HepG2 (cell line): ENCODE results near the gene ESPN. TPM values are rescaled to one million over a fixed set of nuclear protein-coding genes. Genes with fewer than 3 reads are reported as not detected.

Experiments
- CBX2 ChIP-seq, 2 experiments: fragments of 200-600 bp in 1 of 2; sonication (generic); formaldehyde crosslinking in 1 of 2; IDR thresholded peaks; 2 replicates each; pipeline versions ENCODE4 v1.7.0 to v1.8.1; 2018 to 2022; ENCODE audit warnings: low read depth in 2 of 2, low read length in 1 of 2, mild to moderate bottlenecking in 1 of 2, missing genetic modification reagents in 1 of 2
- DMAP1 ChIP-seq: IDR thresholded peaks from 2 replicates; pipeline ENCODE4 v1.6.1; 2016
- GTF2F1 ChIP-seq: fragments of 150-350 bp; IDR thresholded peaks from 2 replicates; pipeline ENCODE4 v1.6.1; 2014; ENCODE audit warnings: low read length
- HNRNPH1 ChIP-seq: fragments of 200-400 bp; formaldehyde crosslinking; optimal IDR thresholded peaks from 2 replicates; pipeline ENCODE3; 2017; ENCODE audit warnings: mild to moderate bottlenecking, low read depth, low read length
- MTF2 ChIP-seq: sonication (generic); formaldehyde crosslinking; IDR thresholded peaks from 2 replicates; pipeline ENCODE4 v1.5.0; 2020; ENCODE audit warnings: missing genetic modification reagents, borderline replicate concordance
- PRMT3 ChIP-seq: sonication (generic); formaldehyde crosslinking; IDR thresholded peaks from 2 replicates; pipeline ENCODE4 v1.8.1; 2022; ENCODE audit warnings: low read depth, mild to moderate bottlenecking, moderate library complexity, missing genetic modification reagents, borderline replicate concordance
- ZFX ChIP-seq: sonication (generic); formaldehyde crosslinking; IDR thresholded peaks from 2 replicates; pipeline ENCODE4 v1.4.0; 2020; ENCODE audit warnings: mild to moderate bottlenecking, low read depth, missing genetic modification reagents, moderate library complexity
- ZNF382 ChIP-seq: sonication (generic); formaldehyde crosslinking; IDR thresholded peaks from 2 replicates; pipeline ENCODE4 v1.5.0; 2020; ENCODE audit warnings: missing genetic modification reagents, mild to moderate bottlenecking, borderline replicate concordance
- ZNF432 ChIP-seq: sonication (generic); formaldehyde crosslinking; IDR thresholded peaks from 2 replicates; pipeline ENCODE4 v1.5.0; 2020; ENCODE audit warnings: missing genetic modification reagents, mild to moderate bottlenecking, borderline replicate concordance
- ZNF552 ChIP-seq: sonication (generic); formaldehyde crosslinking; IDR thresholded peaks from 2 replicates; pipeline ENCODE4 v1.9.0; 2022; ENCODE audit warnings: missing genetic modification reagents, mild to moderate bottlenecking, borderline replicate concordance
- ZNF563 ChIP-seq: sonication (generic); formaldehyde crosslinking; IDR thresholded peaks from 2 replicates; pipeline ENCODE4 v1.8.0; 2022; ENCODE audit warnings: mild to moderate bottlenecking, moderate library complexity, missing genetic modification reagents
- ZNF564 ChIP-seq: sonication (generic); formaldehyde crosslinking; IDR thresholded peaks from 2 replicates; pipeline ENCODE4 v1.8.1; 2023; ENCODE audit warnings: mild to moderate bottlenecking, missing genetic modification reagents
- ZSCAN22 ChIP-seq: sonication (generic); formaldehyde crosslinking; IDR thresholded peaks from 2 replicates; pipeline ENCODE4 v1.4.0; 2020; ENCODE audit warnings: mild to moderate bottlenecking, missing genetic modification reagents
- polyA plus RNA-seq, 8 experiments: library from polyadenylated mRNA; depleted of rRNA in 3 of 8; stranded (reverse) in 7 of 8; unstranded in 1 of 8; fragments of >200 nt; fragmentation: Illumina TruSeq in 4 of 8; extraction: Trizol in 4 of 8; gene quantifications; 2 replicates each; pipeline versions ENCODE4 v1.2.1 to v1.2.3, GENCODE V29; 2011 to 2016; ENCODE audit warnings: low read depth in 4 of 8, missing spikeins in 1 of 8, mixed read lengths in 1 of 8; ENCODE audit not compliant: insufficient read depth in 1 of 8
- total RNA-seq, 5 experiments: library from RNA; depleted of rRNA; stranded (reverse); fragments of >200 nt; fragmentation: Illumina TruSeq; extraction: Trizol; gene quantifications; 2 replicates each; pipeline ENCODE4 v1.2.3, GENCODE V29; 2016; ENCODE audit warnings: low read depth in 1 of 5
- TF ChIP-seq, protein P1 (sequence below): sonication (generic); formaldehyde crosslinking; IDR thresholded peaks from 2 replicates; pipeline ENCODE4 v1.5.0; 2020; ENCODE audit warnings: missing genetic modification reagents, mild to moderate bottlenecking, borderline replicate concordance
- TF ChIP-seq, protein P2 (sequence below): sonication (generic); formaldehyde crosslinking; IDR thresholded peaks from 2 replicates; pipeline ENCODE4 v1.4.0; 2020; ENCODE audit warnings: missing genetic modification reagents
- TF ChIP-seq, protein P3 (sequence below): sonication (generic); formaldehyde crosslinking; IDR thresholded peaks from 2 replicates; pipeline ENCODE4 v1.4.0; 2020; ENCODE audit warnings: missing genetic modification reagents, mild to moderate bottlenecking, borderline replicate concordance
- TF ChIP-seq, protein P4 (sequence below): IDR thresholded peaks from 2 replicates; pipeline ENCODE4 v1.6.1; 2016; ENCODE audit warnings: control low read depth

The ESPN gene
- total and polyA plus RNA-seq, 2 of the 13 experiments (the other 11 are each of a cell fraction or from before 2014, with no cell fraction given), result 48.6 to 54.2 TPM

DNA sequence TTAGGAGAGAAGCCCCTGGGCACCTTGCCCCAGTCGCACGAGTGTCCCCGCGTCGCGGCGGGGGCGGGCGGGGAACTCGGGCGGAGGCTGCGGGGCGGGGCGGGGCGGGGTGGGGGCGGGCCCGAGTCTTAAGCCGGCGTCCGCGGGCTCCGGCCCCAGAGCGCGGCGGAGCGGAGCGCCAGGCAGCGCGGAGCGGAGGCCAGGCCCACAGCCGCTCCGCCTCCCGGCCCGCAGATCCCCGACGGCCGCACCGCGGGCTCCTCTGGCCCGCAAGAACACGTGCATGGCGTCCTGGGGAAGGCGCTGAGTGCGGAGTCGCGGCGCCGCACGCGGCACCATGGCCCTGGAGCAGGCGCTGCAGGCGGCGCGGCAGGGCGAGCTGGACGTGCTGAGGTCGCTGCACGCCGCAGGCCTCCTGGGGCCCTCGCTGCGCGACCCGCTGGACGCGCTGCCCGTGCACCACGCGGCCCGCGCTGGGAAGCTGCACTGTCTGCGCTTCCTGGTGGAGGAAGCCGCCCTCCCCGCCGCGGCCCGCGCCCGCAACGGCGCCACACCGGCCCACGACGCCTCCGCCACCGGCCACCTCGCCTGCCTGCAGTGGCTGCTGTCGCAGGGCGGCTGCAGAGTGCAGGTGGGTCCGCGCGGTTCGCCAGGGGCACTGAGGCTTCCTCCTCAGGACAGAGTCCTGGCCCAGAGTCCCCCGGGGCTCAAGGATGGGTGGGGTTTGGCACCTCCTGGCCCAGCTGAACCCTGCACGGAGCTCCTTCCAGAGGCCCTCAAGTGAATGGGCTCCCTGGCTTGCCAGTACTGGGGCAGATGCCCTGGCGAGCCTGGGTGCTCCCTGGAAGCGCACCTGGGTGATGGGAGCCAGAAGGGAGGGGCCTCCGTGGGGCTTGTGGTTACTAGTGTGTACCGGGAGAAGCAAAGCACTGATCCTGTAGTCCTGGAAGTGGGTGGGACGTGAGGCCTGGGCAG lies at the start of gene ESPN (continued):
- TF ChIP-seq ZSCAN22 (CRISPR knock-in tag), result no peak
- TF ChIP-seq, protein P1, sequence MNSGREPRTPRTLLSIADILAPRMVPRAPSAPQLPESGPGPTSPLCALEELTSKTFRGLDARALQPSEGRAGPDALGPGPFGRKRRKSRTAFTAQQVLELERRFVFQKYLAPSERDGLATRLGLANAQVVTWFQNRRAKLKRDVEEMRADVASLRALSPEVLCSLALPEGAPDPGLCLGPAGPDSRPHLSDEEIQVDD, result 0 out of 2 replicates have a peak, but pooled peaks have one; percentile 31
- peak; percentile 53; the same call in 1 of the 2 replicates for TF ChIP-seq ZFX (CRISPR knock-in tag)
- no peak for TF ChIP-seq ZNF552 (CRISPR knock-in tag)
- TF ChIP-seq PRMT3 (CRISPR knock-in tag), result no peak
- TF ChIP-seq, protein P2, sequence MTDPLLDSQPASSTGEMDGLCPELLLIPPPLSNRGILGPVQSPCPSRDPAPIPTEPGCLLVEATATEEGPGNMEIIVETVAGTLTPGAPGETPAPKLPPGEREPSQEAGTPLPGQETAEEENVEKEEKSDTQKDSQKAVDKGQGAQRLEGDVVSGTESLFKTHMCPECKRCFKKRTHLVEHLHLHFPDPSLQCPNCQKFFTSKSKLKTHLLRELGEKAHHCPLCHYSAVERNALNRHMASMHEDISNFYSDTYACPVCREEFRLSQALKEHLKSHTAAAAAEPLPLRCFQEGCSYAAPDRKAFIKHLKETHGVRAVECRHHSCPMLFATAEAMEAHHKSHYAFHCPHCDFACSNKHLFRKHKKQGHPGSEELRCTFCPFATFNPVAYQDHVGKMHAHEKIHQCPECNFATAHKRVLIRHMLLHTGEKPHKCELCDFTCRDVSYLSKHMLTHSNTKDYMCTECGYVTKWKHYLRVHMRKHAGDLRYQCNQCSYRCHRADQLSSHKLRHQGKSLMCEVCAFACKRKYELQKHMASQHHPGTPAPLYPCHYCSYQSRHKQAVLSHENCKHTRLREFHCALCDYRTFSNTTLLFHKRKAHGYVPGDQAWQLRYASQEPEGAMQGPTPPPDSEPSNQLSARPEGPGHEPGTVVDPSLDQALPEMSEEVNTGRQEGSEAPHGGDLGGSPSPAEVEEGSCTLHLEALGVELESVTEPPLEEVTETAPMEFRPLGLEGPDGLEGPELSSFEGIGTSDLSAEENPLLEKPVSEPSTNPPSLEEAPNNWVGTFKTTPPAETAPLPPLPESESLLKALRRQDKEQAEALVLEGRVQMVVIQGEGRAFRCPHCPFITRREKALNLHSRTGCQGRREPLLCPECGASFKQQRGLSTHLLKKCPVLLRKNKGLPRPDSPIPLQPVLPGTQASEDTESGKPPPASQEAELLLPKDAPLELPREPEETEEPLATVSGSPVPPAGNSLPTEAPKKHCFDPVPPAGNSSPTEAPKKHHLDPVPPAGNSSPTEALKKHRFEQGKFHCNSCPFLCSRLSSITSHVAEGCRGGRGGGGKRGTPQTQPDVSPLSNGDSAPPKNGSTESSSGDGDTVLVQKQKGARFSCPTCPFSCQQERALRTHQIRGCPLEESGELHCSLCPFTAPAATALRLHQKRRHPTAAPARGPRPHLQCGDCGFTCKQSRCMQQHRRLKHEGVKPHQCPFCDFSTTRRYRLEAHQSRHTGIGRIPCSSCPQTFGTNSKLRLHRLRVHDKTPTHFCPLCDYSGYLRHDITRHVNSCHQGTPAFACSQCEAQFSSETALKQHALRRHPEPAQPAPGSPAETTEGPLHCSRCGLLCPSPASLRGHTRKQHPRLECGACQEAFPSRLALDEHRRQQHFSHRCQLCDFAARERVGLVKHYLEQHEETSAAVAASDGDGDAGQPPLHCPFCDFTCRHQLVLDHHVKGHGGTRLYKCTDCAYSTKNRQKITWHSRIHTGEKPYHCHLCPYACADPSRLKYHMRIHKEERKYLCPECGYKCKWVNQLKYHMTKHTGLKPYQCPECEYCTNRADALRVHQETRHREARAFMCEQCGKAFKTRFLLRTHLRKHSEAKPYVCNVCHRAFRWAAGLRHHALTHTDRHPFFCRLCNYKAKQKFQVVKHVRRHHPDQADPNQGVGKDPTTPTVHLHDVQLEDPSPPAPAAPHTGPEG (CRISPR knock-in tag), result no peak
- TF ChIP-seq, protein P3, sequence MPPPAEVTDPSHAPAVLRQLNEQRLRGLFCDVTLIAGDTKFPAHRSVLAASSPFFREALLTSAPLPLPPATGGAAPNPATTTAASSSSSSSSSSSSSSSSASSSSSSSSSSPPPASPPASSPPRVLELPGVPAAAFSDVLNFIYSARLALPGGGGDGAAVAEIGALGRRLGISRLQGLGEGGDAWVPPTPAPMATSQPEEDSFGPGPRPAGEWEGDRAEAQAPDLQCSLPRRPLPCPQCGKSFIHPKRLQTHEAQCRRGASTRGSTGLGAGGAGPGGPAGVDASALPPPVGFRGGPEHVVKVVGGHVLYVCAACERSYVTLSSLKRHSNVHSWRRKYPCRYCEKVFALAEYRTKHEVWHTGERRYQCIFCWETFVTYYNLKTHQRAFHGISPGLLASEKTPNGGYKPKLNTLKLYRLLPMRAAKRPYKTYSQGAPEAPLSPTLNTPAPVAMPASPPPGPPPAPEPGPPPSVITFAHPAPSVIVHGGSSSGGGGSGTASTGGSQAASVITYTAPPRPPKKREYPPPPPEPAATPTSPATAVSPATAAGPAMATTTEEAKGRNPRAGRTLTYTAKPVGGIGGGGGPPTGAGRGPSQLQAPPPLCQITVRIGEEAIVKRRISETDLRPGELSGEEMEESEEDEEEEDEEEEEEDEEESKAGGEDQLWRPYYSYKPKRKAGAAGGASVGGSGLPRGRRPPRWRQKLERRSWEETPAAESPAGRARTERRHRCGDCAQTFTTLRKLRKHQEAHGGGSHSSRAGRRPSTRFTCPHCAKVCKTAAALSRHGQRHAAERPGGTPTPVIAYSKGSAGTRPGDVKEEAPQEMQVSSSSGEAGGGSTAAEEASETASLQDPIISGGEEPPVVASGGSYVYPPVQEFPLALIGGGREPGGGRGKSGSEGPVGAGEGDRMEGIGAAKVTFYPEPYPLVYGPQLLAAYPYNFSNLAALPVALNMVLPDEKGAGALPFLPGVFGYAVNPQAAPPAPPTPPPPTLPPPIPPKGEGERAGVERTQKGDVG (CRISPR knock-in tag), result no peak
- no peak for TF ChIP-seq MTF2 (CRISPR knock-in tag)
- TF ChIP-seq HNRNPH1, result no peak
- TF ChIP-seq DMAP1, result no peak
- no peak for TF ChIP-seq GTF2F1
- no peak for TF ChIP-seq ZNF382 (CRISPR knock-in tag)
- TF ChIP-seq ZNF432 (CRISPR knock-in tag), result no peak
- no peak for TF ChIP-seq CBX2 (IDR thresholded peaks at IDR 0.05; ENCODE audit: low read depth, low read length)
- no peak for TF ChIP-seq CBX2 (CRISPR knock-in tag; IDR thresholded peaks at IDR 0.05; ENCODE audit: low read depth)
- TF ChIP-seq ZNF563 (CRISPR knock-in tag), result 0 out of 2 replicates have a peak, but pooled peaks have one; percentile 9
- TF ChIP-seq, protein P4, sequence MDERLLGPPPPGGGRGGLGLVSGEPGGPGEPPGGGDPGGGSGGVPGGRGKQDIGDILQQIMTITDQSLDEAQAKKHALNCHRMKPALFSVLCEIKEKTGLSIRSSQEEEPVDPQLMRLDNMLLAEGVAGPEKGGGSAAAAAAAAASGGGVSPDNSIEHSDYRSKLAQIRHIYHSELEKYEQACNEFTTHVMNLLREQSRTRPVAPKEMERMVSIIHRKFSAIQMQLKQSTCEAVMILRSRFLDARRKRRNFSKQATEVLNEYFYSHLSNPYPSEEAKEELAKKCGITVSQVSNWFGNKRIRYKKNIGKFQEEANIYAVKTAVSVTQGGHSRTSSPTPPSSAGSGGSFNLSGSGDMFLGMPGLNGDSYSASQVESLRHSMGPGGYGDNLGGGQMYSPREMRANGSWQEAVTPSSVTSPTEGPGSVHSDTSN (CRISPR knock-in tag), result no peak
- TF ChIP-seq ZNF564 (CRISPR knock-in tag), result 0 out of 2 replicates have a peak, but pooled peaks have one; percentile 36
